Putamen (tissue), 1 donor: ENCODE measurements around the gene TAS2R19.

Source experiments
- DNase-seq: peaks from one replicate; pipeline ENCODE4 v3.0.0-alpha.2; 2016; ENCODE audit warnings: low spot score

The TAS2R19 gene

GRCh38 chr12:10994307-10994706 is 28.1 kb downstream of the TAS2R19 start:
- no peak for DNase-seq

- no peak for DNase-seq
Measured at GRCh38 chr12:10989107-10989506, 33.3 kb downstream of the TAS2R19 start.

- no peak for DNase-seq
Measured at GRCh38 chr12:10986812-10987211, 35.6 kb downstream of the TAS2R19 start, which contains the start of gene TAS2R50. TAS2R50 (minus strand) TSS chr12:10986912; CDS start chr12:10986860, 52 bp downstream.

GRCh38 chr12:10982244-10982643 is 40.2 kb downstream of the TAS2R19 start:
- DNase-seq, result no peak

- no peak for DNase-seq
Measured at GRCh38 chr12:10974965-10975364, 47.5 kb downstream of the TAS2R19 start.
